Measurements from ENCODE around the gene PIEZO1. TPM values are rescaled to one million over a fixed set of nuclear protein-coding genes. Genes with fewer than 3 reads are reported as not detected.

Gene PIEZO1
- total RNA-seq, 1 donor from 2014 or later = 17.8 TPM

GRCh38 chr16:88732172-88732960 is 52.7 kb downstream of the PIEZO1 start:
- Mint-ChIP-seq H3K27me3 (ENCODE audit: low read depth) (no peaks in the 10 kb centered on the region), H3K36me3 (ENCODE audit: low read depth) (no peaks in the 10 kb centered on the region), H3K4me3 (no peak overlapping the region), H3K9me3 (no peaks in the 10 kb centered on the region), H3K4me1 (no peaks in the 10 kb centered on the region), H3K27ac (ENCODE audit: unreplicated experiment) (no peak overlapping the region)
- no peak for DNase-seq (ENCODE audit: low read depth, low spot score)
- TF ChIP-seq CTCF (conservative IDR thresholded peaks at IDR 0.05) = no peak

GRCh38 chr16:88731699-88732098 is 53.3 kb downstream of the PIEZO1 start:
- H3K9me3 Mint-ChIP-seq = no peaks in the 10 kb centered on the region
- H3K27ac Mint-ChIP-seq (ENCODE audit: unreplicated experiment) = no peak overlapping the region
- DNase-seq (ENCODE audit: low read depth, low spot score) = no peak
- H3K4me1 Mint-ChIP-seq = no peaks in the 10 kb centered on the region
- H3K4me3 Mint-ChIP-seq = no peak overlapping the region
- H3K36me3 Mint-ChIP-seq (ENCODE audit: low read depth) = no peaks in the 10 kb centered on the region
- H3K27me3 Mint-ChIP-seq (ENCODE audit: low read depth) = no peaks in the 10 kb centered on the region
- no peak for TF ChIP-seq CTCF (conservative IDR thresholded peaks at IDR 0.05)

GRCh38 chr16:88730632-88731607 is 54.1 kb downstream of the PIEZO1 start:
- Mint-ChIP-seq H3K4me1 (no peaks in the 10 kb centered on the region), H3K36me3 (ENCODE audit: low read depth) (no peaks in the 10 kb centered on the region), H3K27me3 (ENCODE audit: low read depth) (no peaks in the 10 kb centered on the region), H3K27ac (ENCODE audit: unreplicated experiment) (peak overlapping the region; percentile 19), H3K9me3 (no peaks in the 10 kb centered on the region), H3K4me3 (no peak overlapping the region)
- no peak for DNase-seq (ENCODE audit: low read depth, low spot score)
- no peak for TF ChIP-seq CTCF (conservative IDR thresholded peaks at IDR 0.05)

GRCh38 chr16:88727871-88728270 is 57.1 kb downstream of the PIEZO1 start:
- no peaks in the 10 kb centered on the region for H3K4me1 Mint-ChIP-seq
- TF ChIP-seq CTCF (conservative IDR thresholded peaks at IDR 0.05) = no peak
- H3K27me3 Mint-ChIP-seq (ENCODE audit: low read depth) = no peaks in the 10 kb centered on the region
- H3K27ac Mint-ChIP-seq (ENCODE audit: unreplicated experiment) = no peak overlapping the region
- no peaks in the 10 kb centered on the region for H3K9me3 Mint-ChIP-seq
- H3K36me3 Mint-ChIP-seq (ENCODE audit: low read depth) = no peaks in the 10 kb centered on the region
- no peak overlapping the region for H3K4me3 Mint-ChIP-seq
- no peak for DNase-seq (ENCODE audit: low read depth, low spot score)

- H3K36me3 Mint-ChIP-seq (ENCODE audit: low read depth) = no peaks in the 10 kb centered on the region
- H3K9me3 Mint-ChIP-seq = no peaks in the 10 kb centered on the region
- no peak for DNase-seq (ENCODE audit: low read depth, low spot score)
- no peaks in the 10 kb centered on the region for H3K4me1 Mint-ChIP-seq
- no peaks in the 10 kb centered on the region for H3K27me3 Mint-ChIP-seq (ENCODE audit: low read depth)
- H3K4me3 Mint-ChIP-seq = no peak overlapping the region
- no peak overlapping the region for H3K27ac Mint-ChIP-seq (ENCODE audit: unreplicated experiment)
- no peak for TF ChIP-seq CTCF (conservative IDR thresholded peaks at IDR 0.05)
These were observed 58.0 kb downstream of the PIEZO1 start for GRCh38 chr16:88726981-88727380.

All from neural crest cell (in vitro differentiated cells).